A673 (cell line): Measurements from ENCODE around the gene C1orf115. TPM values are rescaled to one million over a fixed set of nuclear protein-coding genes. Genes with fewer than 3 reads are reported as not detected.

Experiments
- BruUV-seq: library from RNA; stranded (reverse); fragments of 400-500 nt; replicated peaks from 2 replicates; lab custom pipeline; 2021; lab: Mats Ljungman, UMichigan
- CTCF ChIA-PET: fragments of 300-600 bp; sonication (Branson Sonifier 250); formaldehyde crosslinking; loops from one replicate; lab custom pipeline; 2022; ENCODE audit warnings: antibody characterized with exemption; lab: Charles Lee
- POLR2A ChIA-PET: fragments of 300-600 bp; sonication (Branson Sonifier 250); formaldehyde crosslinking; loops from one replicate; lab custom pipeline; 2022; ENCODE audit warnings: antibody characterized with exemption; ENCODE audit not compliant: low non-redundant PET; lab: Charles Lee
- DNase-seq: peaks from one replicate; pipeline ENCODE4 v3.0.0-alpha.2; 2015; ENCODE audit warnings: low spot score
- H3K27ac ChIP-seq: fragments of 200-600 bp; sonication (generic); 2 replicates; pipeline ENCODE4 v1.5.1; 2016; ENCODE audit warnings: mixed run types, low read depth, mild to moderate bottlenecking, mixed read lengths, antibody characterized with exemption, low read length; ENCODE audit not compliant: poor library complexity, severe bottlenecking
- H3K27me3 ChIP-seq: fragments of 200-600 bp; sonication (generic); replicated peaks from 2 replicates; pipeline ENCODE4 v1.6.1; 2017; ENCODE audit warnings: mixed run types, low read depth, mild to moderate bottlenecking, mixed read lengths, antibody characterized with exemption, low read length; ENCODE audit not compliant: insufficient read depth, poor library complexity
- H3K36me3 ChIP-seq: fragments of 200-600 bp; sonication (generic); 2 replicates; pipeline ENCODE4 v1.6.1; 2016; ENCODE audit warnings: mixed run types, mild to moderate bottlenecking, mixed read lengths, antibody characterized with exemption, low read length; ENCODE audit not compliant: insufficient read depth, poor library complexity, severe bottlenecking
- H3K4me1 ChIP-seq: fragments of 200-600 bp; sonication (generic); 2 replicates; pipeline ENCODE4 v1.6.1; 2017; ENCODE audit warnings: mixed run types, mild to moderate bottlenecking, mixed read lengths, antibody characterized with exemption, low read length; ENCODE audit not compliant: insufficient read depth, poor library complexity, severe bottlenecking
- H3K4me3 ChIP-seq: fragments of 200-600 bp; sonication (generic); 2 replicates; pipeline ENCODE4 v1.5.1; 2016; ENCODE audit warnings: low read depth, mixed run types, mild to moderate bottlenecking, mixed read lengths, low read length; ENCODE audit not compliant: poor library complexity, severe bottlenecking
- H3K9me3 ChIP-seq: fragments of 200-600 bp; sonication (generic); 2 replicates; pipeline ENCODE4 v1.6.1; 2016; ENCODE audit warnings: mixed run types, low read depth, mild to moderate bottlenecking, mixed read lengths, antibody characterized with exemption, low read length; ENCODE audit not compliant: poor library complexity, severe bottlenecking
- CTCF ChIP-seq: fragments of 300-800, 200-600 bp; sonication (generic); conservative IDR thresholded peaks from 2 replicates; pipeline ENCODE4 v1.5.1; 2017; ENCODE audit warnings: low read depth, mild to moderate bottlenecking, antibody characterized with exemption, low read length, moderate library complexity, mixed read lengths
- EZH2 ChIP-seq: fragments of 200-600 bp; sonication (generic); IDR thresholded peaks from 2 replicates; pipeline ENCODE4 v1.6.1; 2017; ENCODE audit warnings: borderline replicate concordance, low read depth, mild to moderate bottlenecking, mixed read lengths, antibody characterized with exemption, low read length; ENCODE audit not compliant: poor library complexity, severe bottlenecking
- intact Hi-C: fragments of 100-400 bp; cut with micrococcal nuclease; formaldehyde crosslinking; loops from one replicate; pipeline ENCODE4 v1.10.0; 2022; ENCODE audit not compliant: unreplicated experiment
- total RNA-seq: library from RNA; stranded (reverse); gene quantifications from 2 replicates; pipeline ENCODE4 v1.2.3, GENCODE V29; 2021

C1orf115 gene
- total RNA-seq, 1 experiment from 2014 or later: 0.11 TPM

- TF ChIP-seq EZH2 (no peak), CTCF (no peak)
- peaks cover 4% of the 10 kb centered on the region for H3K4me1 ChIP-seq
- no TSS peak for BruUV-seq
- CTCF ChIA-PET: no interaction called here
- intact Hi-C loops: no loop called here
- H3K27me3 ChIP-seq: peaks cover 51% of the 10 kb centered on the region
- H3K36me3 ChIP-seq: no peaks in the 10 kb centered on the region
- no peak overlapping the region for H3K27ac ChIP-seq
- DNase-seq: no peak
- POLR2A ChIA-PET: no interaction called here
- no peaks in the 10 kb centered on the region for H3K9me3 ChIP-seq
- H3K4me3 ChIP-seq: no peak overlapping the region
Measured at GRCh38 chr1:220692436-220693228, 2.5 kb downstream of the C1orf115 start.

GRCh38 chr1:220694866-220695382, 4.8 kb downstream of the C1orf115 start:
- CTCF ChIA-PET: no interaction called here
- TF ChIP-seq EZH2 (no peak), CTCF (no peak)
- BruUV-seq: no TSS peak
- Histone ChIP-seq H3K4me3 (no peak overlapping the region), H3K27ac (no peak overlapping the region), H3K36me3 (no peaks in the 10 kb centered on the region), H3K27me3 (peaks cover 51% of the 10 kb centered on the region), H3K9me3 (no peaks in the 10 kb centered on the region), H3K4me1 (peaks cover 4% of the 10 kb centered on the region)
- POLR2A ChIA-PET: no interaction called here
- intact Hi-C loops: no loop called here
- DNase-seq: no peak

GRCh38 chr1:220695426-220695825, 5.3 kb downstream of the C1orf115 start:
- no peak for DNase-seq
- Histone ChIP-seq H3K4me3 (no peak overlapping the region), H3K4me1 (peaks cover 4% of the 10 kb centered on the region), H3K36me3 (no peaks in the 10 kb centered on the region), H3K9me3 (no peaks in the 10 kb centered on the region), H3K27me3 (peaks cover 48% of the 10 kb centered on the region), H3K27ac (no peak overlapping the region)
- ChIA-PET CTCF (no interaction called here), POLR2A (no interaction called here)
- TF ChIP-seq CTCF: no peak
- no peak for TF ChIP-seq EZH2
- intact Hi-C loops: no loop called here
- BruUV-seq: no TSS peak
